HK-2 (cell line): ENCODE measurements around the gene SRSF10.
"Not testable (repeated sequence)": the region's sequence is repeated elsewhere in the genome, so short reads cannot be mapped to it uniquely, and the experiment has no call there.

ENCODE experiments used
- DNase-seq: peaks from one replicate; pipeline ENCODE4 v3.0.0-alpha.2; 2018; ENCODE audit not compliant: unreplicated experiment

Gene SRSF10

GRCh38 chr1:23958810-23959460, 21.2 kb downstream of the SRSF10 start:
- DNase-seq: peak; percentile 93

- not testable (repeated sequence) for DNase-seq
Measured at GRCh38 chr1:23958040-23958809, 21.9 kb downstream of the SRSF10 start.

- no peak for DNase-seq
Measured at GRCh38 chr1:23957096-23957495, 23.0 kb downstream of the SRSF10 start.

- no peak for DNase-seq
Measured at GRCh38 chr1:23953020-23953419, 27.1 kb downstream of the SRSF10 start.

- no peak for DNase-seq
Measured at GRCh38 chr1:23947366-23947765, 32.8 kb downstream of the SRSF10 start.

GRCh38 chr1:23936481-23937176, 43.5 kb downstream of the SRSF10 start:
- no peak for DNase-seq

- DNase-seq: no peak
Measured at GRCh38 chr1:23931491-23931880, 48.6 kb downstream of the SRSF10 start.

GRCh38 chr1:23930861-23931490, 49.2 kb downstream of the SRSF10 start:
- DNase-seq: peak; percentile 38

GRCh38 chr1:23930270-23930669, 49.9 kb downstream of the SRSF10 start:
- no peak for DNase-seq

- no peak for DNase-seq
Measured at GRCh38 chr1:23928789-23929188, 51.3 kb downstream of the SRSF10 start.

- no peak for DNase-seq
Measured at GRCh38 chr1:23927097-23927496, 53.0 kb downstream of the SRSF10 start.

- DNase-seq: no peak
Measured at GRCh38 chr1:23925279-23925678, 54.8 kb downstream of the SRSF10 start.

GRCh38 chr1:23924601-23925000, 55.5 kb downstream of the SRSF10 start:
- DNase-seq: no peak

GRCh38 chr1:23923592-23924499, 56.3 kb downstream of the SRSF10 start:
- no peak for DNase-seq

- DNase-seq: no peak
Measured at GRCh38 chr1:23922321-23922943, 57.7 kb downstream of the SRSF10 start.

- peak; percentile 79 for DNase-seq
Measured at GRCh38 chr1:23916209-23917131, 63.7 kb downstream of the SRSF10 start.

- DNase-seq: no peak
Measured at GRCh38 chr1:23915466-23915865, 64.7 kb downstream of the SRSF10 start.

GRCh38 chr1:23914921-23915320, 65.2 kb downstream of the SRSF10 start:
- DNase-seq: no peak
